Stimulated activated CD8-positive, alpha-beta memory T cell treated with anti-CD3 and anti-CD28 coated beads, Interleukin-15, amount 100 ng/mL, for 48 hours (primary cell): Measurements from ENCODE around the gene EXT2.

Experiments used
- DNase-seq, 2 donors: peaks; one replicate each; pipeline ENCODE4 v3.0.0-alpha.2; 2020; ENCODE audit warnings: low read depth in 2 of 2

The EXT2 gene

GRCh38 chr11:44288133-44288526, 192.7 kb downstream of the EXT2 start:
- DNase-seq, result no peak

- no peak for DNase-seq
Measured at GRCh38 chr11:44290208-44290607, 194.7 kb downstream of the EXT2 start.
